Measurements from ENCODE around the gene KCTD20.
"Not testable (repeated sequence)": the region's sequence is repeated elsewhere in the genome, so short reads cannot be mapped to it uniquely, and the experiment has no call there.

Gene KCTD20

DNA sequence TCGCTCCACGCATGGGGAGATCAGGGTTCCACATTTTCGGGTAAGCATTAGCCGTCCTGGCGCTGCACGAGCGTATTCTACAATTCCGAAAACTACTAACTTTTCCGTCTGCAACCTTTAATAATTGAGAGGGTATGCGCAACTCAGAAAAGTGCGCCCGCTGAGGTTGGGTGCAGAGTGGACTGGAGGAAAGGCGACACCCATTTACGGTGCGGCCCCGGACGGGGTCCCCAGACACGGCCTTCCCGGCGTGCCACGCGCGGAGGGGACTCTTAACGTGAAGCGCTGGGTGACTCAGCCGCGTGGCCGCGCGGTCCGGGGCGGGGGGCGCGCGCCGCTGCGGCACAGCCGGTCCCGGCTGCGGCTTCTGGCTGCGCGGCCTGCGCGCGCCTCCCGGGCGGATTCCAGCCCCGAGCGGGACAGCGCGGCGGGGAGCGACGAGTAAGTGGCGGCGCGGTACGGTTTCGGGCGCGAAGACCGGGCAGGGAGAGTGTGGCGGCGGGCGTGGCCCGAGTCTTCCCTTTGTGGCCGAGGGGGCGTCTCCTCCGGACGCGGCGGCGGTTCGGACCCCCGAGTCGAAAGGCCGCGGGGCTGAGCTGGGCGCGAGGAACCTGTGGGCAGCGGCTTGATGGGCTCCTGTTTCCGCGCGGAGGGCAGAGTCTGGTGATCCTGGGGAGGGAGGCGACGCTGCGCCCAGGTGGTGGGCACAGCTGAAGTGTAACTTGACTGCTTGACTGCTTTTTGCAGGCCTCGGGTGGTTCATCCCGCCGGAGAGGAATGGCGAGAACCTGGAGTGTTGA, at the start of gene KCTD20, which contains the start of gene PXT1:
Gene KCTD20, plus strand, starts transcription at position 330 of the 800 bp plus-strand sequence. CDS start 27,098 bp downstream, outside the sequence.
Gene PXT1, minus strand, starts transcription at position 184 of the 800 bp plus-strand sequence. CDS start 16,772 bp downstream, outside the sequence.
- DNase-seq (ENCODE audit: low read depth in 2 of 2) = peak; percentile 65 to 75

DNA sequence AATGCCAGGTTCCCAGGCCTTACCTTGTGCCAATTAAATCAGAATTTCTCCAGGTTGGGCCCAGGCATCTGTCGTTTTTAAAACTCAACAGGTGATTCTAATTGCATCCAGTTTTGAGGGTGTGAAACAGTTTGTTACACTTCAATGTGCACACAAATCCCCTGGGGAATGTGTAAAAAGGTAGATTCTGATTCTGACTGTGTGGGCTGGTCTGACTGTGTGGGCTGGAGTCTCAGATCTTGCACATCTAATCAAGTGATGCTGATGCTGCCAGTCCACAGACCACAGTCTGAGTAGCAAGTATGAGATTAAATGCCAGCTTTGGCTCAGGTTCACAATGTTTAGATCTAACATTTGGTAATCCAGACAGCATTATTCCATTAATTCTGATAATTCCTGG, 42.8 kb upstream of the KCTD20 start:
- no peak for DNase-seq (ENCODE audit: low read depth in 2 of 2)

DNA sequence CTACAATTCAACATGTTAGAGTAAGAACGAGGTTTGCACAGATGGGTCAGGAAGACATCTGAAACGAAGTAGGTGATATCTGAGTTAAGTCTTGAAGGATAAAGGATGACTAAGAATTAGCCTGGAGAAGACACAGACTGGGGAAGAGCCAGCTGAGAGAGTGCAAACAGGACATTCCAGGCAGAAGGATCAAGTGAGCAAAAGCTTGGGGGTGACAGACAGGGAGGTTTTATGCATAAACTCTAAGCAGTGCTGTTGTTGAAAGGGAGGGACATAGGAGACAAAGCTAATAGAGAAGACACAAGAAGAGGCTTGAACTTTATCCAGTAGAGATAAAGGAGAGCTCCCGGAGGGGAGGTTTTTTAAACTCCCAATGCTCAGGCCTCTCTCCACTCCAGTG, 40.3 kb upstream of the KCTD20 start:
- DNase-seq (ENCODE audit: low read depth in 2 of 2) = no peak

DNA sequence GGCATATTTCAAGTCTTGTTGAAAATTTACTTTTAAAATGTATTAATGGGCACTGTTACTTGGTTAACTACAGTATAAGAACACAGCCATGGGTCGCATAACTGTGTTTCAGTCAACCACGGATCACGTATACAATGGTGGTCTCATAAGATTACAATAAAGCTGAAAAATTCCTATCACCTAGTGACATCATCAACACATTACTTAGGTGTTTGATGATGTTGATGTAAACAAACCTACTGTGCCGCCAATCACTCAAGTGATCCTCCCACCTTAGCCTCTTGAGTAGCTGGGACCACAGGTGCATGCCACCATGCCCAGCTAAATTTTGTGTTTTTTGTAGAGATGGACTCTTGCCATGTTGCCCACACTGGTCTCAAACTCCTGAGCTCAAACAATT, 38.6 kb upstream of the KCTD20 start:
- DNase-seq (ENCODE audit: low read depth in 2 of 2) = no peak

DNA sequence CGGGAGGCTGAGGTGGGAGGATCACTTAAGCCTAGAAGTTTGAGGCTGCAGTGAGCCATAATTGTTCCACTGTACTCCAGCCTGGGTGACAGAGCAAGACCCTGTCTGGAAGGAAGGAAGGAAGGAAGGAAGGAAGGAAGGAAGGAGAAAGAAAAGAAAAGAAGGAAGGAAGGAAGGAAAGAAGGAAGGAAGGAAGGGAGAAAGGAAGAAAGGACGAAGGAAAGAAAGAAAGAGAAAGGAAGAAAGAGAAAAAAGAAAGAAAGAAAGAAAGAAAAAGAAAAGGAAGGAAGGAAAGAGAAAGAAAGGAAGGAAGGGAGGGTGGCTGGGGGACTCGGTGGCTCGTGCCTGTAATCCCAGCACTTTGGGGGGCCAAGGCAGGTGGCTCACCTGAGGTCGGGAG, 33.1 kb upstream of the KCTD20 start:
- not testable (repeated sequence) for DNase-seq (ENCODE audit: low read depth in 2 of 2)

DNA sequence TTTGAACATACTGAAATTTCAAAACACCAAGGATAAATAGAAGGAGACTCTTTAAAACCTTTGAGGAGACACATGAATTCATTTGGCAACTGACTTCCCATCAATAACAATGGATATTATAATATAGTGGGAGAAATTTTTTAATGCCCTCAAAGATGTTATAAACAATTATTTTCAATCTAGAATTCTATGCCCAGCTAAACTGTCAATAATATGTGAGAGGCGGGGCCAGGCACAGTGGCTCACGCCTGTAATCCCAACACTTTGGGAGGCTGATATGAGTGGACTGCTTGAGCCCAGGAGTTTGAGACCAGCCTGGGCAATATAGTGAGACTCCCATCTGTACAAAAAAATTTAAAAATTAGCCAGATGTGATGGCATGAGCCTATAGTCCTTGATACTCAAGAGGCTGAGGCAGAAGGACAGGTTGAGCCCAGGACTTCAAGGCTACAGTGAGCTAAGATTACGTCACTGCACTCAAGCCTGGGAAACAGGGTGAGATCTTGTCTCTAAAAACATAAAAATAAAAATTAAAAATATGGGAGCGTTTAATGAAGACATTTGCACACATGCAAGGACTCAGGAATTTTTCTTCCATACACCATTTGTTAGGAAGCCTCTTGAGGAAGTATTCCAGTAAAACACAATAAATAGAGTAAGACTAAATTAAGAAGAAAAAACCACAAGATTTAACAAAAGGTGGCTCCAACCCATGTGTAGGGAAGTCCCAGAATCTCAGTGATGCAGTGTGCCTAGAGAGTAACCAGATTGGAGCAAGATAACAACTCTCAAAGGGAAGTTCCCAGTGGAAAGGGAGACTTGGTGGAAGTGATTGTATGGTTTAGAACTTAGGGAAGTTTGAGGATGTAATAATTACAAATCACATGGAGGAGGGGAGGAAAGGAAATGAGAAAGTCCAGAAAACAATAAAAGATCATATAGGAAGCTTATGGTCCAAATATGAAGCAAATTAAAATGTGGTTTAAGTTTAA, 29.0 kb upstream of the KCTD20 start:
- no peak for DNase-seq (ENCODE audit: low read depth in 2 of 2)

DNA sequence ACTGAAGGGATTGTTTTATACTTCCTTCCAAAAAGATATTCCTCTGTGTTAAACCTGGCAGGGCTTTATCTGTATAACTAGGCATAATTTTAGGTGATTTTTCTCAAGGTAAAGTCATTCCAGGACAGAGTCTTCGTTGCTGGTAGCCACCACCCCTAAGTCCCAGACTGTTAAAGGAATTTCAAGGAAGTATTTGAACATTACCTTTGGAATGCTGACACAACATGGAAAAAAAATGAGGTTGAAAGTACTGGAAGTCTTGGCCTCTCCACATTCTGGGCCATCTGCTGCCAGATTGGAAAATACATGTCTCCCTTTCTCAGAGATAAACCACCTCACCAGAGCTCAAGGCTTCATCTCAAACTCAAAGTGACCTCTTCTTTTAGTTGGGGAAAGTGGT, 28.3 kb upstream of the KCTD20 start:
- DNase-seq (ENCODE audit: low read depth in 2 of 2) = no peak

DNA sequence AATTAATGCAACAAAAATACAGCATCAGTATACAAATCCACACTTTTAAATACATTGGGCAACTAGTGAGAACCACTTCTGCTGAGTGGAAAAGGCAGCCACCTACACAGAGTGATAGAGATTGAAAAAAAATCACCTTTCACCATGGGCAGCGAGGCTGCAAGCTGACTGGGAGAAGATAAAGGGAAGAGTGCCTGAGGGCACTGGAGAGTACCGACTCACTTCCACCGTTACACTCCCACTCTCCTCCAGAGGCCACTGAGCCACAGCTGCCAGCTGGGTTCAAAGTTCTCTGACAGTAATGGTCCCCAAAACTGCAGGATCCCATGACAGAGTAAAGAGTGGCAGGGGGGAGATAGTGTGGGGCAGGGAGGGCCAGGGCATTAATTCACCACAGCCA, 24.2 kb upstream of the KCTD20 start:
- DNase-seq (ENCODE audit: low read depth in 2 of 2) = no peak

DNA sequence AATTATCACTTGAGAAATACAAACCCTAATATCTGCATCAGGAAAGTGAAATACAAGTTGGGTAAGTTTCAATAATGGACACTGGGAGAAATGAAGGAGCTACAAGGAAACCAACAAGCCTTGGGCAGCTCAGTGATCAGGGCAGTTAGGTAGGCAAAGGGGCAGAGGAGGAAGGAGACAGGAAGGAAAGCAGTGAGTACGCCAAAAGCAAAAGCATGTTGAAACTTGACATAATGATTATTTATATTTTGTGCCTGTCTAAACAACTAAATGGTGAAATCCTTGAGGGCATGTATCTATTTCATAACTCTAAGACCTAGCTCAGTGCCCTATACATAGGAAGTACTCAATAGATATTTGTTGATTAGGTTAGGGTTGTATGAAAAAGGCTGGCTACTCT, 23.5 kb upstream of the KCTD20 start:
- DNase-seq (ENCODE audit: low read depth in 2 of 2) = no peak

DNA sequence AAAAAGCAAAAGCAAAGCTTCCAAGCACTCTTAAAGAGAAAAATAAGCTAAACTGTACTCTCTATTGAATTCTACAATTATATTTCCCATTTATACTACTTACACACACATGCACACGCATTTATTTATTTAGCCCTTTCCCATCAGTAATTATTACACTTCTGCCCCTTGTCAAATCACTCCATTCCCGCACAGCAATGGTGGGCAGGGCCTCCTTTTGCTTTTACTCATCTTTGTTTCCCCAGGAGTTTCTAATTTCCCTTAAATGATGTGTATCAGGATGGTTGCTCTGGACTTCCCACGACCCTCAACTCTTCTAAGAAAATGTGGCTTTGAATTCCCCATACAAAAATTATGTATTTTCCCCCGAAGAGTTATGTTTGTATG, 20.1 kb upstream of the KCTD20 start:
- no peak for DNase-seq (ENCODE audit: low read depth in 2 of 2)

DNA sequence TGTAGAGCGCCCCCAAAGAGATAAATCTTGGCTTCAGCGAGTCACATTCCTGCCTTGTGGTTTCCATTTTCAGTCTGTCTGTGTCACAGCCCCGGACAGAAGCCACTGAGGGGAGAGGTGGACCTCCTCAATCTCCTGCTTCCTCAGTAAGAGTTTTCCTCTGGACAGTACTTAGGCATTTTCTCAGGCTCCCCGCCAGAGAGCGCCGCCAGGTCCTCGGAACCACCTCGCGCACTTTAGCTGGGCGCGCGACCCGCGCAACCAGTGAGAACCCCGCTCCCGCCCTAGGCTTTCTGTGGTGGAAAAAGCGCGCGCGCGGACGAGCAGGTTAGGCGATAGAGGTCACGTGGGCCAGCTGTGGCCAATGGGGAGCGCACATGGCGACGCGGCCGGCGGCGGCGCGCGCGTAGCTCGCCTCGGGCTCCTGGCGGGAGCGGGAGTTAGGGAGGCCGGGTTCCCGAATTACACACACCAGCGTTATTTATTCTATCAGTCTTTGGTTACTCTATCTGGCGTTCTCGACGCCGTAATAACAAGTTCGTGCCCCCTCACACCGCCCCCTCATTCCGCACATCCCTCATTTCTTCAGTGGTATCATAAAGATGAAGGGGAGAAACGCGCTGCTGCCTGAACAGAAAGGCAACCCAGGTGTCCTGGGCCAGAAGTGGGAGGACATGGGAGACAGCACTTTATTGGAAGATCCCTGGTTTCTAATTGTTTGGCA, 19.5 kb upstream of the KCTD20 start:
- DNase-seq (ENCODE audit: low read depth in 2 of 2) = peak; percentile 97

DNA sequence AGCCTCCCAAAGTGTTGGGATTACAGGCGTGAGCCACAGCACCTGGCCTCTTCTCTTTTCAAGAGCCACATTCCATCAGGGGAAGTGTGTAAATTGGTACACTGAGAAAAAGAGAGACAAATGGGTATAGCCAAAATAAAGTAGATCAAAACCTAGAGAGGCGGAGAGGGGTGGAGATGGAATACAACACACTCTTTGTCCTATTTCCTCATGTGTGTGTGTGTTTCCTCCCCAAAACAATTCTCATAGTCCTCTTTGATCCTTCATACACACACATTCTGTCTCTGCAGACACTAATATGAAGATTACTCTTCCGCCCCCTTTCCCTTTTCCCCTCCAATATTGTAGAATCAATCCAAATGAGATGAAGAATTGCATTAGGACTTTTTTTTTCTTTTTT, 16.2 kb upstream of the KCTD20 start:
- no peak for DNase-seq (ENCODE audit: low read depth in 2 of 2)

DNA sequence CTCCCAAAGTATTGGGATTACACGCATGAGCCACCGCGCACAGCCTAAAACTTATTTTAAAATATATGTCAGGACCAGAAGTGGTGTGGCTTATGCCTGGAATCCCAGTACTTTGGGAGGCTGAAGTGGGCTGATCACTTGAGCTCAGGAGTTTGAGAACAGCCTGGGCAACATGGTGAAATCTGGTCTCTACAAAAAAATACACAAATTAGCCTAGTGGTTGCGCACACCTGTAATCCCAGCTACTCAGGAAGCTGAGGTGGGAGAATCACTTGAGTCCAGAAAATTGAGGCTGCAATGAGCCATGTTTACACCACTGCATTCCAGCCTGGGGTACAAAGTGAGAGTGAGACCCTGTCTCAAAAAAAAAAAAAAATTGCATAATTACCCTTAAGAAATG, 13.9 kb upstream of the KCTD20 start:
- DNase-seq (ENCODE audit: low read depth in 2 of 2) = no peak

DNA sequence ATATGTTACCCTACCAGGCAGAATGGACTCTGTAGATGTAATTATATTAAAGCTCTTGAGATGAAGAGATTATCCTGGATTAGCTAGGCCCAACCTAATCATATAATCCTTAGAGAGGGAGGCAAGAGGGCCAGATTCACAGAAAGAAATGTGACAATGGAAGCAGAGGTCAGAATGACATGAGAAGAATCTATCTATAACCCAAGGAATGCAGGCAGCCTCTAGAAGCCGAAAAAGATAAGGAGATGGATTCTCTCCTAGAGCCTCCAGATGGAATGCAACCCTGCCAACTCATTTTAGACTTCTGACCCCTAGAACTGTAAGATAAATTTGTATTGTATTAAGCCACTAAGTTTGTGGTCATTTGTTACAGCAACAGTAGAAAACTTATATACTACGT, 12.4 kb upstream of the KCTD20 start:
- no peak for DNase-seq (ENCODE audit: low read depth in 2 of 2)

DNA sequence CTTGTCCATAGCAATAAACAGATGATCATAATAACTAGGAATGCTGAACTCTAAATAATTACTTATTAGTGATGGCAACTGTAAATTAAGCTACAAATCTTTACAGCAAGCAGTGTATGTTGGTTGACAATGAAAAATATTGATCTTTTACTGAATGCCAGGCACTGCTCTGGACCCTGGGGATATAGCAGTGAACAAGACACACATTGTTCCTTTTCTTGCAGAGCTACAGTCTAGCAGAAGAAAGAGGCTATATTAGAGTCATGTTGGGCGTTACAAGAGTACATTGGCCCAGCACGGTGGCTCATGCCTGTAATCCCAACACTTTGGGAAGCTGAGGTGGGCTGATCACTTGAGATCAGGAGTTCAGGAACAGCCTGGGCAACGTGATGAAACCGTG, 11.6 kb upstream of the KCTD20 start:
- DNase-seq (ENCODE audit: low read depth in 2 of 2) = no peak

DNA sequence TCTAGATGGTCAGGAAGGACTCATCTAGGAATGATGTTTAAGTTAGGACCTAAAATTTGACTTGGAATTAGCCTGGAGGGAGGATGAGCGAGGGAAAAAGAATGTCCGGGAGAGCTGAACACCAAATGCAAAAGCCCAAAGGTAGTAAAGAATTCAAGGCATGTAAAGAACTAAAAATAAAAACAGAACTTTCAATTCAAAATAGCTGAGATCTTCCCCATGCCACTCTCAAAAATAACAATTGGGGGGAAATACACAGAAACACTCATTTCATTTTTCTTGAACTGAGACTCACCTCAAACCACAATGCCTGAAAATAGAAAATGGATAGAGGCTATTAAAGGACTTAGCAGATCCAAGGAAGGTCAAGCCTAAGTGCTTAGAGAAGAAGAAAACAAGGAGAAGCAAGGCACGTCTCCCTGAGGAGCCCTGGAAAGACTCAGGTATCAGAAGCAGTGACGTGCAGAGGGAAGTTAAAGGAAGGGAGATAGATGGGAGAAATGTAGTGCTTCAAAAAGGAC, 10.6 kb upstream of the KCTD20 start:
- DNase-seq (ENCODE audit: low read depth in 2 of 2) = no peak

DNA sequence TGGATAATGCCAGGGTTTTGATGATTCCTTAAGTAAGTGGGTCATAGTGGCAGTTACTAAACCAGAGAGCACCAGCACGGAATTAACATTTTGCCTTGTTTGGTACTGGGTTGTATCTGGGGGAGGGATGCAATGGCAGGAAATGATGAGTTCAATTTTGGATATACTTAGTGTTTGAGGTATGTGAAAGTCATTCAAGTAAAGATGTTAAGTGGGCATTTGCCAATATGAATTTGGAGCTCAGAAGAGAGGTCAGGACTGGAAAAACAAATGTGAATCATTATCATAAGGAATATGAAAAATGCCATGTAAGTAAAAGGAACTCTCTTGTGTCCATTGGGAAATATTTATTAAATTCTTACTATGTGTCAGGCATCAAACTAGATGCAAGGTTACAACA, 6.3 kb upstream of the KCTD20 start:
- no peak for DNase-seq (ENCODE audit: low read depth in 2 of 2)

DNA sequence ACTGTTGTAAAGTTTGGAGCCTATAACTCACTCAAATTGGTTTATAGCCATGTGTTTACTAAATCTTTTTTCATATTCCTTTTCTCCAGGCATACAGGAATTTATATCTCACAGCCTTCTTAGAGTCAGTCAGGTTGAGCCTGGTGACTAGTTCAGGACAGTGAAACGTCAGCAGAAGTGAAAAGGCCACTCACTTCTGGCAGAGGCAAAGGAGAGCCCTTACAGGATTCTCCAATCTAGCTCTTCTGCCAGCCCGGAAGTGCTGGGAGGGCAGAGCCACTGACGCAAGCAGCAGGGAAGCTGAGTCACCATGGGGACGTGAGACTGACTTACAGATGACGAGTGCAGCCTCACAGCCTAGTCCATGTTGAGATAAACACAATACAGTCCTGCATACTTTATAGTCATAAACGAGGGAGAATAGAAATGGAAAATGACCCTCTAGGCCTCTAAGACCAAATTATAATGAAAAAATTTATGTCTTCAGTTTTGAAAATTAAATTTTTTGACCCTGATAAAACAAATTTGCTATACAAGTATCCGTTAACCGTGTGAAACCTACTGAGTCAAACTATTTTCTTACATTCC, 1.4 kb upstream of the KCTD20 start:
- peak; percentile 68 to 80 for DNase-seq (ENCODE audit: low read depth in 2 of 2)

DNA sequence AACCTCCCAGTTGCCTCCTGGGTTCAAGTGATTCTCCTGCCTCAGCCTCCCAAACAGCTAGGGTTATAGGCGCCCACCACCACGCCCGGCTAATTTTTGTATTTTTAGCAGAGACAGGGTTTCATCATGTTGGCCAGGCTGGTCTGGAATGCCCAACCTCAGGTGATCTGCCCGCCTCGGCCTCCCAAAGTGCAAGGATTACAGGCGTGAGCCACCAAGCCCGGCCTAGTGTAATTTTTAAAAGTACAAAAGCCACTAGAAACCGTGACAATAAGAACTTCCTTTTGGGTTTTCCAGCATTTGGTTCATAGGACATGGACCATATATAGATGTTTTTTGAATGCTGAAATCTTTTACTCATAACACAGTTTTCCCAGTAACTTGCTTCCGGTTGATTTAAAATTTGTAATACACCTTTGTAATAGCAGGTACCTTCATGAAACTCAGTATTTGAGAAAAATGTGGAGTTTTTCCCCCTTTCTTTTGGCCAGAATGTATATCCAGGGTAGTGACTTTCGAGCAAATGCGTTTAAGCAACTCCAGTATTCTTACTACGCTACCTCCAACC, 613 bp upstream of the KCTD20 start:
- no peak for DNase-seq (ENCODE audit: low read depth in 2 of 2)

DNA sequence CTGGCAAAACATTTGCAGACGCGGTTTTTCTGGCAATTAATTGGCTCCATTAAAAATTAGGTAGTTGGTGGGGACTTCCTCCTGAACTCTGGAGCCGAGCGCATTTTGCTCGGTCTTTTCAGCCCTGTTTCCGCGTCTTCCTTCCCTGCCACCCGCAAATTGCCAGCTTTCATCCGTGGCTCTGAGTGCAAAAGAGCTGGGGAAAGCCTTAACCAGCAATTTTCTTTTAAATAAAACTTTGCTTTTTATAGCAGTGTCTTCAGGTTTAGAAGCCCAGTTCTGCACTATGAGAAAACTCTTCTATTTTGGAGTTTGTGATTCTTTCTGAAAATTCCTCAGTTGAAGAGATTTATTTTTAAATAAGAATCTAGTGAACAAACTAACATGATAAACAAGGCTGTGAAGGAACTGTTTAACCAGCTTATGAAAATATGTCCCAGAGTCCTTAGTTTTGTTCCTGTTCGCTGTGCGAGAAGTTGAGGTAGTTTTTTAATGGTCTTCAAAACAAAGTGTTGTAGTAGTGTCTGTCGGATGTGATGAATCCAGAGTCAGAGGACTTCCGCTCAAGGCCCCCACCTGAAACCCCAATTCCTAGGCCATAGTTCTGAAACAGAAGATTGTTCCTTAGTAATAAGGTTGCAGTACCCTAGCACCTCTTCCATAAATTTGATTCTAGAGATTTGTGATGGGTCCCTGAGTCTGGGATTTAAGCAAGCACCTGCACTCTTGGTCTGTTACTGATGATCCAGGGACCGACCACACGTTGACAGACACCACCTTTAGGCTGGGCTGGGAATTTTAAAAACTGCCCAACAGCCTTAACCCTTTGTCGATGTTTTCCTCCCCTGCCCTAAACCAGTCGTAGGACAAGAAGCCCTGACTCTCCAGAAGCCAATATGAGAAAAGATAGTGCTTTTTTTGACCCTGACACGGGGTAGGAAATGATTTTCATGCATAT, 950 bp downstream of the KCTD20 start:
- DNase-seq (ENCODE audit: low read depth in 2 of 2) = no peak
